IPS-18c (cell line): ENCODE measurements around the gene PXYLP1.

Source experiments
- H3K4me3 ChIP-seq: 2 replicates; pipeline ENCODE4 v1.7.0; 2013; ENCODE audit warnings: low read depth, mild to moderate bottlenecking, low read length, moderate library complexity; ENCODE audit not compliant: insufficient read depth
- H3K9me3 ChIP-seq: one replicate; pipeline ENCODE4 v1.6.1; 2013; ENCODE audit warnings: mild to moderate bottlenecking, low read length, moderate library complexity; ENCODE audit not compliant: control insufficient read depth, insufficient read depth

The PXYLP1 gene

GRCh38 chr3:141223673-141224166 lies 7.9 kb upstream of the PXYLP1 start:
- Histone ChIP-seq H3K9me3 (peaks cover 2% of the 10 kb centered on the region), H3K4me3 (no peak overlapping the region)

- Histone ChIP-seq H3K9me3 (peaks cover 2% of the 10 kb centered on the region), H3K4me3 (no peak overlapping the region)
Observed at GRCh38 chr3:141225939-141226338, 5.7 kb upstream of the PXYLP1 start.

- Histone ChIP-seq H3K4me3 (no peak overlapping the region), H3K9me3 (no peaks in the 10 kb centered on the region)
Observed at GRCh38 chr3:141227216-141227615, 4.4 kb upstream of the PXYLP1 start.

- no peaks in the 10 kb centered on the region for H3K9me3 ChIP-seq
- H3K4me3 ChIP-seq: no peak overlapping the region
Observed at GRCh38 chr3:141227752-141228151, 3.9 kb upstream of the PXYLP1 start.

- Histone ChIP-seq H3K4me3 (no peak overlapping the region), H3K9me3 (no peaks in the 10 kb centered on the region)
Observed at GRCh38 chr3:141228395-141228794, 3.2 kb upstream of the PXYLP1 start.

DNA sequence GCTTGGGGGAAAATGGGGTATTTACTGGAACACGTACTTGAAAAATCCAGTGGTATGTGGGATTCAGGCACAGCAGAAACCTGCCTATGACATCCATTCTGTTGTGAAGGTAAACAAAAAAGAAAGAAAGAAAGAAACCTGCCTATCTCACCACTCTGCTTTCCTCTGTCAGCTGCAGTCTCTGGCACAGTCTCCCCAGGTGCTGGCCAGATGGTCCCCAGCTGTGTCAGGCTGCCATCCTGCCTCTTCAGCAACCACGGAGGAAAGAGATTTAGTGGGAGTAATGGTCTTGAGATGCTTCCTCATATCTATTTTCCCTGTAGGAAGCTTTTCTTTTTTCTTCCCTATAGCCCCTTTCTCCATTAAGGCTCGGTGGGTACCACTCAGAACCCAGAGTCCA lies 2.5 kb upstream of the PXYLP1 start:
- H3K4me3 ChIP-seq: no peak overlapping the region
- no peaks in the 10 kb centered on the region for H3K9me3 ChIP-seq

GRCh38 chr3:141230293-141230692 lies 1.3 kb upstream of the PXYLP1 start:
- H3K4me3 ChIP-seq: no peak overlapping the region
- H3K9me3 ChIP-seq: no peaks in the 10 kb centered on the region

DNA sequence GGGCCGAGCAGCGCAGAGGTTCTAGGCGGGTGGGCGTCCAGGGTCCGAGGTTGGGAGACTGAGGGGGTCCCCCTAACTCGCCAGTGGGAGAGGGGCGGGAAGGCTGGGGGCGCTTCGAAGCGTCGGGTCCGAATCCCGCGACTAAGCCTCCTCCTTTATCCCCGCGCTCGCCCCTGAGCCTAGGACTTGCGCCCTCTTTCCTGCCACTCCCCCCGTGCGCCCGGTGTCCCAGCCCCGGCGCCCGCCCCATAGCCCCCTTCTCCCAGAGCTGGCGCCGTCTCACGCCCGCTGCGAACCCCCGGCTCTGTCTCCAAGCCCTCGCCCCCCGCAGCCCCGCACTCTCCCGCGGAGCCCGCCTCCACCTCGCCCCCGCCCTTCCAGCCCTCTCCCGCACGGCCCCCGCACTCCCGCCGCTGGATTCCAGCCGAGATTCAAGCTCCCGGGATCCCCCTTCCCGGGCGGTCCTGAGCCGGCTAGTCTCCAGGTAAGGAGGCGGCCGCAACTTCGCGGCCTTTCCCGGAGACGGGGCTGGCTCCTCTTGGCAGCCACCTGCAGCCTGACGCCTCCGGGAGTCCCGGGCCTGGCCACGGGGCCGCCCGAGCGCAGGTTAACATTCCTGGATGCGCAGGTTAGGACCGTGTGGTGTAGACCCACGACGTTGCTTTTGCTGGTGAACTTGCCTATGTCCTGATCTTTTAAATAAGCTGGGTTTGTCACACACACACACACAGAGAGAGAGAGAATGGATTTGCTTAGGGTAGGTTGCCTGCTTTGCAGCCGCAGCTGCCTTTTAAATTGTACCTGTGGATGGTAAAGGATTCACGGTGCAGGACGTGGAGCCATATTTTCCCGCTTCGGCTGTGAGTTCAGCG lies 563 bp downstream of the PXYLP1 start:
- Histone ChIP-seq H3K4me3 (peak overlapping the region; percentile 77), H3K9me3 (no peaks in the 10 kb centered on the region)

DNA sequence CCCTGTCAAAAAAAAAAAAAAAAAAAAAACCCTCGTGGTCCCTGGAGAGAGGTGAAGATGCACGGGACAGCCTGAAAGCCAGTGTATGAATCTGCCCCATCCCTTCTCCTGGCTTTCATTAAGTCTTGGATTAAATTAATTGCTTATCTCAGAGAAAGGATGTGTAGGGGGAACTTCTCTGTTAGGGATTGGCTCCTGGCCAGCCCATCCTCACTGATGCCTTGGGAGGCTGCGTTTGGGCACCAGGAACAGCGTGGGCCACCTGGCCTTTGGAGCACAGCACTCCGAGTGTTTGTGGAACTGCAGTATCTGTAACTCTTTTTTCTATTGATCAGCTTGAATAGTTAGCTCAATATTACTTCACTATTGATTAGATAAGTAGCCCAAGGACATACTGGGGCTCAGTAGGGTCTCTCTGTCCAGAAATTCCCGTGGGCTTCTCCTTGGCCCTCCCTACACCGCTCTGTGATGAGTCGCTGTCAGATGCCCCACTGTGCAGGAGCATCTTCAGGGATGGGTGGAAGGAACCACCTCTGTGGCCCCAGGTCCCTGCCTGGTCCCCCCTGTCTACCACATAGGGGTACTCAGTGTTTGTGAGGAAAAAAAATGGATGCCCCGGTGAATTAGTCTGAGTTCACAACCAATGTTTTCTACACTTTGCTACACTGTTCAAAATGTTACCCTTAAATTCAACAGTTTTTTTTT lies 2.0 kb downstream of the PXYLP1 start:
- H3K9me3 ChIP-seq: no peaks in the 10 kb centered on the region
- H3K4me3 ChIP-seq: no peak overlapping the region

DNA sequence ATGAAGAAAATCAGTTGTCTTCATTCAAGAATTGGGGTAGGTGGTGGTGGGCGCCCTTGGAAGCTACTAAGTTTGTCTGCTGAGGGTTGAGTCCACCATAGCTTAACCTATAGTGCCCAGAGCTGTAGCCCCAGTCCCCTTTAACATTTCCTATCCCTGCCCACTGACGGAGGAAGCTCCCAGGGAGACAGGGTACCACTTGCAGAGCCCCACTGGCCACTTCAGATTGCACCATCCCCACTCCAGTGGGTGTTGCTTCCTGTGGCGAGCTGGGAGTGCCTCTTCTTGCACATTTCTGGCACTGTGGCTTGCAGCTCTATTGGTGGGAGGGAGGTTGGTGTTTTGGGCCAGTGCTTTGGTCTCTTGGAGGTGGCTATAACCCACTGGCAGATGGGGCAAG lies 2.7 kb downstream of the PXYLP1 start:
- no peak overlapping the region for H3K4me3 ChIP-seq
- H3K9me3 ChIP-seq: no peaks in the 10 kb centered on the region

DNA sequence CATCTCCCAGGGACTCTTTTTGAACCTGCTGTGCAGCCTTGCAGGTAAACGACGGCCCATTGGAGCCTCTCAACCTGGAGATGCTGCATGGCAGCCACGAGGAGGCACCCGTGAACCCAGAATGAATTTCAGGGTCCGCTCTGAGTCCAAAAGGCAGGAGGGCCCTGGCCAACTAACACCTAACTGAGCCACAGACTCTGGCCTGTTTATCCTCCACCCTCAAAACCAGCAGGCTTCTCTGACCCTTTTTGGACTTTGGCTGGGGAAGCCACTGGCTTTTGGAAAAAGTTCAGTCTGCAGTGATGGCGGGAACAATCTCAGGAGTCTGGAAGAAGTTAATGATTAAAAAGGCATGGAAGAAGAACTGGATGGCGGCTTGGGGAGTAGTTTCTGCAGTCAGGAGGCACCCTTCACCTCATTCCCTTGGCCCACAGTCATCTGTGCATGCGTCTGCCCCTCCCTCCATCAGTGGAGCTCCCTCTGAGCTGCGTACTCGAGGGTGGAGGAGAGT lies 4.1 kb downstream of the PXYLP1 start:
- Histone ChIP-seq H3K4me3 (no peak overlapping the region), H3K9me3 (no peaks in the 10 kb centered on the region)

DNA sequence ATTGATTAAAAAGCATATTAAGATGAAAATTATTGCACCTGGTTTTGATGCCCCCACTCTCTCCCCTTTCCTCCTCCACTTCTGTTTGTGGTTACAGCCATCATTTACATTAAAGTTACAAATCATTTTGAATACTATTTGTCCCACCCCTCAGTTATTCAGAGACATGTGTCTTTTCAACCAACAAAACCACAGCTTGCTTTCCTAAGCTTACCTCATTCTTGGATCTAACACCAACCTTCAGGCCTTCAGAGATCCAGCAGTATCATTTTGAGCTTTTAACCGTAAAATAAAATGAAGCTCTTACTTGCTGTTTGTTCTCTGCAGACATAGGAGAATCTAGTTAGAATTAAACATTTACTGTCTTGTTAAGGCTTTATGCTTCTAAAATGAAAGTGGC lies 4.7 kb downstream of the PXYLP1 start:
- H3K9me3 ChIP-seq: no peaks in the 10 kb centered on the region
- no peak overlapping the region for H3K4me3 ChIP-seq

DNA sequence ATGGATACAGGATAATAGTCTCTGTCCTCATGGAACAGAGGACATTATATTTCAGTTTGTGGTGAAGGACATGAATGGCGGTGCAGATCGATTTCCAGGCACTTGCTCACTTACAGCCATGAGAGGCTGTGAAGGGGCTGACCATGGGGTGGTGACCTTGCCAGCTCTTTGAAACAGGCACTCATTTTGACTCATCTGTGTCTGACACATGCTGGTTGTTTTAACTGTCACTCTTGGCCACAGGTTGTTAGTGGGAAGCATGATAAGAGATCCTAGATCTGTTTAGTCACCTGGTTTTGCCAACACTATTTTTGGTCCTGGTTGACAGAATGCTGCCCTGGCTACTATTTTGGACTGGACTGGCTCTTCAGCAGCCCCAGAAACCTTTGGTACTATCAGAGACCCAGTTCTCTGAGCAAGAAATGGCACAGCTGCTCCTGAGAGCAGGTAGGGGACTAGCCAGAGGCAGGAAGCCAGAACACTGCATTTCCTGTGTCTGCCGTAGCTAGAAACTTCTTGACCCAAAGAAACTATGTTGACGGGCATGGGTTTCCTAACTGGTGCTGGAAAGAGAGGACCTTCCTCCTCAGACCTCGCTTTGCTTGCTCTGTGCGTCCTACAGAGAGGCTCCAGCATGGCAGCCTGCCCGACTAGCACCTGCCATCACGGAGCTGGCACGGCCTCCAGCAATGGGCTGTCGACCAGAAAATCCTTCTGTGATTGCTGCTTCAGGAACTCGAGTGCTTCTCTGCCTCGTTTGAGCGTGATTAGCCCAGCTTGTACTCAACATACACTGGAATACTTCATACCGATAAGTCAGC lies 6.3 kb downstream of the PXYLP1 start:
- no peak overlapping the region for H3K4me3 ChIP-seq
- no peaks in the 10 kb centered on the region for H3K9me3 ChIP-seq

- H3K4me3 ChIP-seq: no peak overlapping the region
Observed at GRCh38 chr3:141239511-141240281, 8.1 kb downstream of the PXYLP1 start.

DNA sequence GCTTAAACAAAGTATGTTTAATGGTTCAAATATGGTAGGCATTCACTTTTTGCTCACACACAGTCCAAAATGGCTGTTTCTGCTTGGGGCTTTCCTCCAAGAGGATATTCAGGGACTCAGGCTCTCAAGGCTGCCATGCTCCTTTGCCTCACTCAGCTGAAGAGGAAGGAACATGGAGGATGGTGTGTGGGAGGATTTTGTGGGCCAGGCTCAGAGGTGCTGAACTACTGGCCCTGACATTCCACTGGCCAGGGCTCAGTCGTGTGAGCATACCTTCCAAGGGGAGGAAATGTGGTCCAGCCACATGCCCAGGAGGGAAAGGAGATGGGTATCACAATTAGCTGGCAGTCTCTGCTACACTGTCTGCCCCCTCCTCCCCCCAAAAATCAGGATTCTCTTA lies 8.7 kb downstream of the PXYLP1 start:
- H3K4me3 ChIP-seq: no peak overlapping the region
- H3K9me3 ChIP-seq: no peaks in the 10 kb centered on the region

More at GRCh38 chr3:141239511-141240281, 8.1 kb downstream of the PXYLP1 start:
- no peaks in the 10 kb centered on the region for H3K9me3 ChIP-seq

DNA sequence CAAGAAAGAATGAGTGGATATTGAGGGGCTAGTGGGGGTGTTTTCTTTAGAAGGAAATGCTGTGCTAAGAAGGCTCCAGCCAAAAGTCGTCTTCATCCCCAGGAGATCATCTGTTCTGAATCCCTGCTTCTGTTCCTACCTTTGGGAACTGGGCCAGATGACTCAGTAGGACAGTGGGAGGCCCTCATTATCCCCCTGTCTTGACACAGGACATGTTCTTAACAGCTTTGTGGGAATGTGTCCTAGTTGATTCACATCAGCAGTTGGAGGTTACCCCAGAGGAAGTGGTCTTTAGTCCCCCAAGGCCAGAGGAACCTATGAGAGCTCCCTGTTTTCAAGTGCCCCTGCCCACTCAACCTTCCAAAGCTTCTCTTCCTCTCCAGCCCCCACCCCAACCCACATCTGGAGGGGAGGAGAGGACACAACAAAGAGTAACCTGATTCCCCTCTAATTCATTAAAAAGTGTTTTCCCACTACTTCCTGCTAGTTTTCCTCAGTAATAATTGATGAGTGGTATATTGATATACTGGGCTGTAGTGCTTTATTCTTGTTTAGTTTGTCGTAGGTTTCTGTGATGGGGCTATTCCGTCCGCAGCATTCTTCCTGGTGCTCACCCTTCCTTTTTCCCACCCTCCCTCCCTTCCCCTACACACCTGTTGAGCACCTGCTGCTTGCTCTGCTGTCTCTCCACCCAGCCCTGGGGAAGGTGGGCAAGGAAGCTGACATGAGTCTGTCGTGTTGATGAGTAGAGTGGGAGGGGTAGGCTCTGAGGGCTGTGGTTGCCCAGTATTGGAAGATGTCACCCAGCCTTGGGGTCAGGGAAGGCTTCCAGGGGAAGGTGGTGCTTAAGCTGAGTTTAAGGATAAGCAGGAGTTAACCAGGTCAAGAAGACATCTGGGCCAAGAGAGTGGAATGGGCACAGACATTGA lies 9.3 kb downstream of the PXYLP1 start:
- H3K9me3 ChIP-seq: no peaks in the 10 kb centered on the region
- no peak overlapping the region for H3K4me3 ChIP-seq
